SK-N-SH (cell line): Measurements from ENCODE around the gene BAHCC1. TPM values are rescaled to one million over a fixed set of nuclear protein-coding genes. Genes with fewer than 3 reads are reported as not detected.

ENCODE experiments used
- CTCF ChIA-PET: fragments of 300-600, 350-600 bp; formaldehyde crosslinking; extraction: SDS; loops from one replicate; lab custom pipeline; 2021; lab: Yijun Ruan, JAX
- POLR2A ChIA-PET: fragments of 350-600 bp; sonication (Branson Sonifier 250); formaldehyde crosslinking; extraction: SDS; loops from one replicate; lab custom pipeline; 2020; ENCODE audit warnings: antibody characterized with exemption, inconsistent platforms; lab: Yijun Ruan, JAX
- DNase-seq: peaks from one replicate; pipeline ENCODE4 v3.0.0; 2012
- H2AFZ ChIP-seq: fragments of 200-600 bp; sonication (generic); 2 replicates; pipeline ENCODE4 v1.8.1; 2016; ENCODE audit warnings: antibody characterized with exemption, mild to moderate bottlenecking, low read depth
- H3F3A ChIP-seq: fragments of 200-600 bp; sonication (generic); replicated peaks from 2 replicates; pipeline ENCODE3; 2016; ENCODE audit warnings: antibody characterized with exemption, mild to moderate bottlenecking; ENCODE audit not compliant: insufficient read depth
- H3K27ac ChIP-seq, 2 experiments: fragments of 200-500 bp in 1 of 2; fragments of 200-600 bp in 1 of 2; sonication (Bioruptor generic) in 1 of 2; sonication (generic), shearing (Covaris generic) in 1 of 2; 2 replicates each; pipeline versions ENCODE4 v1.5.1 to v1.6.1; 2014 to 2016; ENCODE audit warnings: low read depth in 2 of 2, inconsistent platforms in 1 of 2, low read length in 1 of 2, mild to moderate bottlenecking in 1 of 2, mixed read lengths in 1 of 2
- H3K27me3 ChIP-seq: fragments of 200-600 bp; sonication (generic), shearing (Covaris generic); 2 replicates; pipeline ENCODE4 v1.6.1; 2016; ENCODE audit warnings: mixed run types; ENCODE audit not compliant: insufficient read depth
- H3K36me3 ChIP-seq, 2 experiments: fragments of 200-500 bp in 1 of 2; fragments of 200-600 bp in 1 of 2; sonication (Bioruptor generic) in 1 of 2; sonication (generic) in 1 of 2; replicated peaks in 1 of 2; 2 replicates each; pipeline versions ENCODE3 to v1.5.1; 2014 to 2016; ENCODE audit warnings: low read length in 1 of 2, mild to moderate bottlenecking in 1 of 2; ENCODE audit not compliant: insufficient read depth in 2 of 2, control insufficient read depth in 1 of 2
- H3K4me1 ChIP-seq, 2 experiments: fragments of 200-500 bp in 1 of 2; fragments of 200-600 bp in 1 of 2; sonication (Bioruptor generic) in 1 of 2; sonication (generic), shearing (Covaris generic) in 1 of 2; 2 replicates each; pipeline versions ENCODE4 v1.5.1 to v1.6.1; 2014 to 2016; ENCODE audit warnings: low read depth in 1 of 2, low read length in 1 of 2, mixed run types in 1 of 2; ENCODE audit not compliant: insufficient read depth in 2 of 2, control insufficient read depth in 1 of 2
- H3K4me2 ChIP-seq: fragments of 200-600 bp; sonication (generic), shearing (Covaris generic); 2 replicates; pipeline ENCODE4 v1.6.1; 2017; ENCODE audit warnings: mixed run types
- H3K4me3 ChIP-seq, 2 experiments: fragments of 200-500 bp in 1 of 2; fragments of 200-600 bp in 1 of 2; sonication (Bioruptor generic) in 1 of 2; sonication (generic), shearing (Covaris generic) in 1 of 2; 2 replicates each; pipeline versions ENCODE4 v1.5.1 to v1.8.1; 2014 to 2016; ENCODE audit warnings: low read depth in 2 of 2, inconsistent platforms in 1 of 2, low read length in 1 of 2, mild to moderate bottlenecking in 1 of 2, mixed read lengths in 1 of 2, moderate library complexity in 1 of 2
- H3K79me2 ChIP-seq: fragments of 200-600 bp; sonication (generic); 2 replicates; pipeline ENCODE4 v1.8.1; 2017; ENCODE audit warnings: mild to moderate bottlenecking; ENCODE audit not compliant: insufficient read depth
- H3K9ac ChIP-seq: fragments of 200-600 bp; sonication (generic); 2 replicates; pipeline ENCODE4 v1.6.1; 2017; ENCODE audit warnings: mixed run types
- H3K9me2 ChIP-seq: fragments of 200-600 bp; sonication (generic); 2 replicates; pipeline ENCODE4 v1.6.1; 2017; ENCODE audit warnings: mixed run types
- H3K9me3 ChIP-seq: fragments of 200-600 bp; sonication (generic); 2 replicates; pipeline ENCODE4 v1.6.1; 2017; ENCODE audit warnings: mixed run types, mild to moderate bottlenecking, moderate library complexity
- H4K20me1 ChIP-seq: fragments of 200-600 bp; sonication (generic); 2 replicates; pipeline ENCODE4 v1.6.1; 2017; ENCODE audit warnings: mild to moderate bottlenecking, mixed run types; ENCODE audit not compliant: insufficient read depth
- CHD2 ChIP-seq: fragments of 150-350 bp; IDR thresholded peaks from 2 replicates; pipeline ENCODE4 v1.6.1; 2018; ENCODE audit warnings: low read length; ENCODE audit not compliant: partially characterized antibody
- CTCF ChIP-seq: fragments of 200-600 bp; sonication (generic); IDR thresholded peaks from 2 replicates; pipeline ENCODE4 v1.6.1; 2017; ENCODE audit warnings: antibody characterized with exemption, mild to moderate bottlenecking, moderate library complexity
- IRF3 ChIP-seq: fragments of 150-350 bp; IDR thresholded peaks from 2 replicates; pipeline ENCODE4 v1.6.1; 2016; ENCODE audit warnings: mild to moderate bottlenecking, low read depth, low read length
- JUND ChIP-seq: IDR thresholded peaks from 2 replicates; pipeline ENCODE4 v1.4.0; 2012
- NFIC ChIP-seq: IDR thresholded peaks from 2 replicates; pipeline ENCODE4 v1.4.0; 2012; ENCODE audit warnings: borderline replicate concordance
- RCOR1 ChIP-seq: fragments of 150-350 bp; IDR thresholded peaks from 2 replicates; pipeline ENCODE4 v1.6.1; 2017; ENCODE audit warnings: antibody characterized with exemption, low read length
- USF1 ChIP-seq: IDR thresholded peaks from 2 replicates; pipeline ENCODE4 v1.4.0; 2012; ENCODE audit warnings: low read depth, borderline replicate concordance
- WGBS: methylation state at CpG from one replicate; pipeline ENCODE4 v1.1.6; 2017; ENCODE audit warnings: low lambda C conversion rate; 5-methylcytosine and 5-hydroxymethylcytosine counted together
- polyA plus RNA-seq, 3 experiments: library from polyadenylated mRNA; depleted of rRNA; stranded (reverse); fragments of >200 nt; gene quantifications; 2 replicates each; pipeline ENCODE4 v1.2.3, GENCODE V29; 2012

BAHCC1 gene
- polyA plus RNA-seq, 1 of the 3 experiments (the other 2 are of a cell fraction) = 6.4 TPM

GRCh38 chr17:81417049-81417878 is 22.0 kb downstream of the BAHCC1 start (continued):
- TF ChIP-seq CTCF (no peak), RCOR1 (no peak), IRF3 (no peak), USF1 (no peak)
- TF ChIP-seq, all 33 proteins: peak for 3

GRCh38 chr17:81417879-81418709 is 22.8 kb downstream of the BAHCC1 start:
- no peaks in the 10 kb centered on the region for H3K36me3 ChIP-seq
- ChIA-PET POLR2A (no interaction called here), CTCF (interaction anchor here (0.7 to 3.9 kb wide), 7 partner anchors 10 to 67 kb away, joined by 4 to 14 read pairs (median 6); no protein-coding TSS in a partner anchor)
- no peak for TF ChIP-seq CHD2
- peak; percentile 37; the same call in 1 of the 2 replicates for TF ChIP-seq NFIC
- no peak for TF ChIP-seq JUND
- no peak overlapping the region for H3K4me3 ChIP-seq
- peaks cover 37% of the 10 kb centered on the region for H3F3A ChIP-seq
- H2AFZ ChIP-seq = no peak overlapping the region
- H3K4me1 ChIP-seq = peaks cover 53 to 63% of the 10 kb centered on the region in 2 experiments; a peak in 3 of 4 replicates
- peak overlapping the region; percentile 70 for H3K4me2 ChIP-seq
- peak overlapping the region in 1 of 2 experiments; percentile 100; a peak in 2 of 4 replicates for H3K27ac ChIP-seq
- no peaks in the 10 kb centered on the region for H3K9me3 ChIP-seq
- H4K20me1 ChIP-seq = no peaks in the 10 kb centered on the region
- H3K79me2 ChIP-seq = 0 out of 2 replicates have a peak, but pooled peaks cover 8% of the 10 kb centered on the region
- no peaks in the 10 kb centered on the region for H3K27me3 ChIP-seq
- peak overlapping the region; percentile 46; the same call in 1 of the 2 replicates for H3K9ac ChIP-seq
- DNase-seq = no peak
- no peaks in the 10 kb centered on the region for H3K9me2 ChIP-seq
- WGBS = 86% methylated on average over 21 of the region's 23 CpGs
